ENCODE results near the gene TNIP2.

The TNIP2 gene

DNA sequence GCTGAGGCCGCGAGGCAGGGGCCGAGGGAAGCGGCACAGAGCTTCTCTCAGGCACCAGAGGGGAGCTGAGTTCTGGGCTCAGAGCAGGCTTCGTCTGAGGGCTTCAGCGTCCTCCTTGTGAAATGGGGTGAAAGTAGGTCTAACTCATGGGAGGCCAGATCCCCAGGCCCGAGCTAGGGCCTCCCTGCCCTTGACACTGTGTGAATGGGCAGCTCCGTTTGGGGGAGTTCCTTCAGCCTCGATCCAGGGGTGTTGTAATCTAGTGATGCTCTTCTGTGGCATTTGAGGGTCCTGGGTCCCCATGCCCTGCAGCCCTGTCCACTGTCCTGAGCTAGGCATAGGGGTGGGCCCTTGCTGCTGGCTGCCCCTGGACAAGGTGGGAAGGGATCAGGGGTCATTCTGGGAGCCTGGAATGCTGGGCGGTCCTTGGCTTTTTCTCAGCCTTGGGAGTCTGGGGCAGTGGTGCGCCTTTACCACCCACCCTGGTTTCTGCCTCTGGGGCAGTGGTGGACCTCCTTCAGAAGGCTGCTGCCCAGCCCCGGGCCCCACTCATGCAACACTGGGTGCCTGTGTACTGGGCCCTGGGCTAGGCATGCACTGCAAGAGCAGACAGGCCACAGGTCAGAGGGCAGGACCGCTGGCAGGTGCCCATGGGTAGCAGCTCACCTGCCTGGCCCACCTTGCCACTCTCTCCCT is 40.9 kb upstream of the TNIP2 start:
- H3K9me3 ChIP-seq (ENCODE audit: control insufficient read depth, insufficient read depth, low read length), result no peaks in the 10 kb centered on the region
- H3K36me3 ChIP-seq (ENCODE audit: insufficient read depth, low read length), result no peaks in the 10 kb centered on the region
- H3K4me1 ChIP-seq (ENCODE audit: insufficient read depth, low read length), result peaks cover 45% of the 10 kb centered on the region
- no peak overlapping the region for H3K9ac ChIP-seq (ENCODE audit: low read depth, low read length)

DNA sequence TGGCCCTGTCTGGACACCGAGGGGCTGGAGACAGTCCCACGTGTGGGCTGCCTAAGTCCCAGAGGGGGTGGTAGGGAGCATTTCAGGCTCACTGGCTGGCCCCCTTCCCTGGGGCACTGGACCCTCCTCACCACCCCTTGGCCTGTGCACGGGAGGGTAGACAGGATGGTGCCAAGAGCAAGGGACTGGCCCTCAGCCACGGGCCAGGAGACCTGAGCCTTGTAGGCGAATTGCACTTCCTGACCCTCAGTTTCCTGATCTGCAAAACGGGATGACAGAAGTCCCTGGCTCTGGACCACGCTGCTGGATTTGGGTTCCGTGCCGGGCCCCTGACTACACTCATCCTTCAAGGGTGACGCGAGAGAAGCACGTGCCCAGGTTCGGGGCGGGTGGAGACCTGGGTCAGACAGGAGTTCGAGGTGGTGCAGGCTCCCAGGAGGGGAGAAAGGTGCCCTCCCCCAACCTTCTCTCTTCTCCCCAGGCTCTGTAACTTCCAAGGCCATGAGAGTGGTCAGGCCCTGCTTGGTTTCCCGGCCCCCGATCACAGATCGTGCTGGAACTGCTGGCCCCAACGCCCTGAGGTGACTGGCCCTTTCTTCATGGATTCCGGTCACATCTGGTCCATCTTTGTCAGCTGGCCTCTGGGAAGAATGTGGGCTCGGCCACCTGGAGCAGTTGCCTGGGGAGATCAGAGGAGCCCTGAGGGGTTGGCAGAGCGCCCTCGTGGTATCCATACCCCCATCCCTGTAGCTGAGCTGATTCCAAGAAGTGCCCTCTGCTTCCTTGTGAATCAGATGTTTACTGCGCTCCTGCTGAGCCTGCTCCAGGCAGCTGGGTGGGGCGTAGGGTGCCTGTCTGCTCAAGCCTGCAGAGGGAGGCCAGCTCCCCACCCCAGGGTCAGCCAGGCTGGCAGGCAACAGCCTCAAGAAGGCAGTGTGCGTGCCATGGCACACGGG is 40.0 kb upstream of the TNIP2 start:
- Histone ChIP-seq H3K4me1 (ENCODE audit: insufficient read depth, low read length) (peaks cover 50% of the 10 kb centered on the region), H3K9me3 (ENCODE audit: control insufficient read depth, insufficient read depth, low read length) (no peaks in the 10 kb centered on the region), H3K36me3 (ENCODE audit: insufficient read depth, low read length) (no peaks in the 10 kb centered on the region), H3K9ac (ENCODE audit: low read depth, low read length) (no peak overlapping the region)

DNA sequence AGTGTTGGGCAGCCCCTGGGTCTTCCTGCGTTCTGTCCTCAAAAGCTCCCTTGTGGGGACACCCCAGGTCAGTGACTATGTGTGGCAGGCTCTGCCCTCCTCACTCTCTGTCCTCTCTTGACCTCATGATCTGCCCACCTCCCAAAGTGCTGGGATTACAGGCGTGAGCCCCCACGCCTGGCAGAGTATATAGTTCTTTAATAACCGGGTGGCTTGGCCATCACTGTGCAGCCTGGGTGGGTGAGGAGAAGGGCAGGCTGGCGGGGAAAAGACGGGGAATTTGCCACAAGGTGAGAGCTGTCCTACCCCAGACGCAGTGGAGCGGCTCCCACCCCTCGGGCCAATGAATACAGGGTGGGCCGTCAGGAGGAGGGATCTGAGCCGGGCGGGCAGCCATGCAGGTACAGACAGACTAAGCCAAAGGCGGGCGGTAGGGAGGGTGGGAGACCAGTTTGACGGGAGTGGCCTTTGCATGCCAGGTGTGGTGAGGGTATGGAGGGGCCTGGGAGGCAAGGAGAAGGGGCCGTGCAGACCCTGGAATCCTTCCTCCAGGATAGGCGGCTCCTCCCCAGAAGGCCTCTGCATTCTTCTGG is 39.3 kb upstream of the TNIP2 start:
- Histone ChIP-seq H3K9me3 (ENCODE audit: control insufficient read depth, insufficient read depth, low read length) (no peaks in the 10 kb centered on the region), H3K36me3 (ENCODE audit: insufficient read depth, low read length) (no peaks in the 10 kb centered on the region), H3K9ac (ENCODE audit: low read depth, low read length) (no peak overlapping the region), H3K4me1 (ENCODE audit: insufficient read depth, low read length) (peaks cover 48% of the 10 kb centered on the region)

DNA sequence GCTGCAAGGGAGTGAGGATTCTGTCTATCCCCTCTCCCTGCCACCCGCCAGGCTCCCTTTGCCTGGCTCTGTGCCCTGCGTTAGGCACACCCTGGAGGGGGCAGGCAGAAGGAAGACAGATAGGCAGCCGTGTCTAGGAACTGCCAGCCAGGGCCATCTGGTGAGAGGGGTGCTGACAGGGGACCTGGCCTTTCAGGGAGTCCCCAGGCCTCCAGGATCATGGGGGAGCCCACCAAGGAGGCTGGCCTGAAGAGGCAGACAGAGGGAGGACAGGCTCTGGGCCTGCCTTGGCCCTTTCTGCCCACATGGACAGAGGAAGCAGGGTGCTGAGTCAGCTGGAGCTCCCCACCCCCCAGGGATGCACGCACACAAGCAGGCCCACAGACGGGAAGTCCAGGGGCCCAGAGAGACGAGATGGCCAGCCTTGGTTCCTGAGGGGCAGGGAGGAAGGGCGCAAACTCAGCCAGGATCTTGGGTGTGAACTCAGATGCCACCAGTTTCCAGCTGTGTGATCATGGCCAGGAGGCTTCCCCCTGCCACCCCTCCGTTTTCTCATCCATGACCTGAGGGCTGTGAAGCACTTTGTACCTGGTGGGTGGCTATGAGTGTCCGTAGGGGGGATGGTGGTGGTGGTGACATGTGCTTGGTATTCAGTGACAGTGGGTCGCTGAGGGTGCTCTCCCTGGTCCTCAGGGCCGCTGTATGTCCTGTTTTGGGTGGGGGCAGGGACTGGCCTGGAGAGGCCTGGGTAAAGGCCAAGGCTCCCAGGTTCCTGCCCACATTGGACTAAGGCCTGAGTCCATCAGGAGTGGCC is 38.6 kb upstream of the TNIP2 start:
- Histone ChIP-seq H3K9me3 (ENCODE audit: control insufficient read depth, insufficient read depth, low read length) (no peaks in the 10 kb centered on the region), H3K9ac (ENCODE audit: low read depth, low read length) (no peak overlapping the region), H3K36me3 (ENCODE audit: insufficient read depth, low read length) (no peaks in the 10 kb centered on the region), H3K4me1 (ENCODE audit: insufficient read depth, low read length) (peaks cover 43% of the 10 kb centered on the region)

DNA sequence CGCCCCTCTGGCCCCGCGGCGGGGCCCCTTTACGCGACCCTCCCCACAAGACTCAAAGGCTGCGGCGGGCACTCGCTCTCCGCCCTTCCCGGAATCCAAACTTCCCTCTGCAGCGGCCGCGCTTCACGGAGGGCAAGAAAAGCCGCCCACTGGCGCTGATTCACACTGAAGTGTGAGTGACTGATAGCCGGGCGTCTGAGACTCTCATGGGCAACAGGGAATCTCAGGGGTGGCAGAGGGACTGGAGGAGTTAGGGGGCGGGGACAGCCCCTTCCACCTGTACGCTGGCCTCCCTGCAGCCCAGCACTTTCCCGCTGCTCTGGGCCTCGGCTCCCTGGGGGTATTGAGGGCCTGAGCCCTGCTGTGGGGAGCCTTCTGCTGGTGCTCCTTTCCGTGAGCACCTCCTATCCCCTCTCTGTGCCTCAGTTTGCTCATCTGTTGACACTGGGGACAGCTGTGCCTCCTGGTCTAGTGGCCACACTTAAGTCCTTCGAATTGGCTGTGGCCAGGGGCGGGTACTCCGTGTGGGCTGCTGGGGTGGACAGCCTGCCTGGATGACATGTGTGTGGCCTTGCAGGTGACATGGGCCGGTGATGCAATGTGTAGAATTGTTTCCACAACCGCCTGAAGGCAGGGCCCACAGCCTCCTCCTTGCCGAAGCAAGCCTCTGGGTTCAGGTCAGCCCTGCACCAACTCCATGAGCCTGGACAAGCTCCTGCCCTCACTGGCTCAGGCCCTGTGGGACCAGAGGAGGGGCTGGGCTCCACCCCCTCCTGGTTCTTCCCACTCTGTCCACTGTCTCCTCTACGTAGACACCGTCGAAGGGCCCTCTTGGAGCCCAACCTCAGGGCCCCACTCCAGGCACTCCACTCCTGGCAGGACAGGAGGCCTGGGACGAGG is 37.7 kb upstream of the TNIP2 start:
- Histone ChIP-seq H3K4me1 (ENCODE audit: insufficient read depth, low read length) (peaks cover 38% of the 10 kb centered on the region), H3K9ac (ENCODE audit: low read depth, low read length) (peak overlapping the region; percentile 44), H3K9me3 (ENCODE audit: control insufficient read depth, insufficient read depth, low read length) (no peaks in the 10 kb centered on the region), H3K36me3 (ENCODE audit: insufficient read depth, low read length) (no peaks in the 10 kb centered on the region)

DNA sequence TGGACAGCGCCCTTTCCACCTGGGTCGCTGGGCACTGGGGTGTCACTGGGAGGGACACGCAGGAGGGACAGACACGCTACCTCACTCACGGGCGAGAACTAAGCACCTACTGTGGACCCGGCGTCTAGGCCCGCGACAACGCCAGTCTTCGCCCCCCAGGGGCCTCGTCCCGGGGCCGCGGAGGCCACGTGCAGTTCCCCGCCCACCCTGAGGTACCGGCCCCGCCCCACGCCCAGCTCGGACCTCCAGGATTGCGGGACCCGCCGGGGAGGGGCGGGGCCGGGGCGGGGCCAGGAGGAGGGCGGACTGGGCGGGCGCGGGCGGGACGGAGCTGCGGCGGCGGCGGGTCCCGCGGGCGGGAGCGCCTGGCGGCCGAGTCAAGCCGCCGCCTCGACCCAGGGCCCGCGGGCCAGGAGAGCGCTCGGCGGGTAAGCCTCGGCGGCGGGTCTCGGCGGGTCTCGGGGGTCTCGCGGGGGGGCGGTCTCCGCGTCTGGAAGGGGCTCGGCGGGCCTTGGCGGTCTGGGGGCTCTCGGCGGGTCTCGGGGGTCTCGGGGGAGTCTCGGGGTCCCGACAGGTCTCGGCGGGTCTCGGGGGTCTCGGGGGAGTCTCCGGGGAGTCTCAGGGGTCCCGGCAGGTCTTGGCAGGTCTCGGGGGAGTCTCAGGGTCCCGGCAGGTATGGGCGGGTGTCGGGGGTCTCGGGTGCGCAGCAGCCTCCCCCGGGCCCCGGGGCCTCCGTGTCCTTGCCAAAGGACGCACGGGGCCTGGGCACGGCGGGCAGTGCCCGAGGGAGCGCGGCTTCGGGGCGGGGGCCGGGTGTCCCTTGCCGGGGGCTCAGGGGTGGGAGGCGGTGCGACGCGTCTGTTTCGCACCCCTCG is 36.8 kb upstream of the TNIP2 start, which contains the start of gene SH3BP2:
Gene SH3BP2, plus strand, starts transcription at position 375 of the 875 bp plus-strand sequence. CDS start 27,533 bp downstream, outside the sequence.
- Histone ChIP-seq H3K36me3 (ENCODE audit: insufficient read depth, low read length) (no peaks in the 10 kb centered on the region), H3K9ac (ENCODE audit: low read depth, low read length) (peak within 1 kb of the TSS; percentile 44), H3K9me3 (ENCODE audit: control insufficient read depth, insufficient read depth, low read length) (no peaks in the 10 kb centered on the region), H3K4me1 (ENCODE audit: insufficient read depth, low read length) (peaks cover 29% of the 10 kb centered on the region)

DNA sequence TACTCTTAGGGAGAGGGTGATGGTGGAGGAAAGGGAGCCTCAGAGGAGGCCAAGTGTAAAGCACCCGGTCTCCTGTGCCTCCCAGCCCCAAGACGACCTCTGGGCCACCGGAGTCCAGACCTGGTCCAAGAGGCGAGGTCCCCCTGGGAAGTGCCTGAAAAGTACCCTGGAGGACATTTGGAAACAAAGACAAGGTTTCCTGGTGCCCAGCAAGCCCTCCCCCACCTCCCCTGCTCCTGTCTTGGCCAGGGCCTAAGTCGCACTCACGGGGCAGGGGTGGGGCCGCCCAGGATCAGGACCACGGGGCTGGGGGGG is 36.2 kb upstream of the TNIP2 start:
- Histone ChIP-seq H3K9ac (ENCODE audit: low read depth, low read length) (no peak overlapping the region), H3K4me1 (ENCODE audit: insufficient read depth, low read length) (peaks cover 33% of the 10 kb centered on the region), H3K9me3 (ENCODE audit: control insufficient read depth, insufficient read depth, low read length) (no peaks in the 10 kb centered on the region), H3K36me3 (ENCODE audit: insufficient read depth, low read length) (no peaks in the 10 kb centered on the region)

DNA sequence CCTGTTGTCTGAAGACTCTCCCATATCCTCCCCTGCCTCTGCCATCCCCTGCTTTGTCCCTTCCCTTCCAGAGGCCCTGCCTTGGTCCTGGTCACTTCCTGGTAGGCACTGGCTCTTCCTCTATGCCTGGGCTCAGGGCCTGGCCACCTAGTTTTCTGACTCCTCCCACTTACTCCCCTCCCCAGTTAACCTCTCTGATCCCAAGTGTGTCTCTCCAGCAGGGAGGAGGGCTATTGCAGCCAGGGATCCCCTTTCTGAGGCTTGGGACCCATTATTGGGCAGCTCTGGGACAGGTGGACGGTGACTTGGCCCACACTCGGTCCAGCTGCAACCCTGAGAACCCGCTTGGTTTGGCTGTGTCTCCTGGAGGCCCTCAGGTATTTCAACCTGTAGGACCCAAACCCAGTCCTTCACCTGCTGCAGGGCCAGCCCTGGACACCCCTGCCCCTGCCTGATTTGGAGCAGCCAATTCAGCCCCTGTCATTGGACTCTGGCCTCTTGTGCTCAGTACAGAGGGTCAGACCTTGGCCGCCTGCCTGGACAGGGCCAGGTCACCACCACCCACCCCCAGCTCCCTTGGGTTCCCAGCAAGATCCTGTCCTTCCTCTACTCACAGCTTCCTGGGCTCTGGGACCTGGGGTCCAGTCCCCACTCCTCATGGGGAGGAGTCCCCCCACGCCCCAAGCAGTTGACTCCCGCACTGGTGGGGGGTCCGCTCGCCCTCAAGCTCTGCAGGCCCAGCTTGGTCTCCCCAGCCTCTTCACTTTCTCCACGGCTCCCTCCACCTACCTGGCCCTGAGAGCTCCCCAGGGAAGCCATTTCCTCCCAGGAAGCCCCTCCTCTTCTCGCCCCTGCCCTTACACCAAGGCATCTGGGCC is 35.6 kb upstream of the TNIP2 start:
- H3K36me3 ChIP-seq (ENCODE audit: insufficient read depth, low read length), result no peaks in the 10 kb centered on the region
- peaks cover 33% of the 10 kb centered on the region for H3K4me1 ChIP-seq (ENCODE audit: insufficient read depth, low read length)
- H3K9ac ChIP-seq (ENCODE audit: low read depth, low read length), result no peak overlapping the region
- H3K9me3 ChIP-seq (ENCODE audit: control insufficient read depth, insufficient read depth, low read length), result no peaks in the 10 kb centered on the region

DNA sequence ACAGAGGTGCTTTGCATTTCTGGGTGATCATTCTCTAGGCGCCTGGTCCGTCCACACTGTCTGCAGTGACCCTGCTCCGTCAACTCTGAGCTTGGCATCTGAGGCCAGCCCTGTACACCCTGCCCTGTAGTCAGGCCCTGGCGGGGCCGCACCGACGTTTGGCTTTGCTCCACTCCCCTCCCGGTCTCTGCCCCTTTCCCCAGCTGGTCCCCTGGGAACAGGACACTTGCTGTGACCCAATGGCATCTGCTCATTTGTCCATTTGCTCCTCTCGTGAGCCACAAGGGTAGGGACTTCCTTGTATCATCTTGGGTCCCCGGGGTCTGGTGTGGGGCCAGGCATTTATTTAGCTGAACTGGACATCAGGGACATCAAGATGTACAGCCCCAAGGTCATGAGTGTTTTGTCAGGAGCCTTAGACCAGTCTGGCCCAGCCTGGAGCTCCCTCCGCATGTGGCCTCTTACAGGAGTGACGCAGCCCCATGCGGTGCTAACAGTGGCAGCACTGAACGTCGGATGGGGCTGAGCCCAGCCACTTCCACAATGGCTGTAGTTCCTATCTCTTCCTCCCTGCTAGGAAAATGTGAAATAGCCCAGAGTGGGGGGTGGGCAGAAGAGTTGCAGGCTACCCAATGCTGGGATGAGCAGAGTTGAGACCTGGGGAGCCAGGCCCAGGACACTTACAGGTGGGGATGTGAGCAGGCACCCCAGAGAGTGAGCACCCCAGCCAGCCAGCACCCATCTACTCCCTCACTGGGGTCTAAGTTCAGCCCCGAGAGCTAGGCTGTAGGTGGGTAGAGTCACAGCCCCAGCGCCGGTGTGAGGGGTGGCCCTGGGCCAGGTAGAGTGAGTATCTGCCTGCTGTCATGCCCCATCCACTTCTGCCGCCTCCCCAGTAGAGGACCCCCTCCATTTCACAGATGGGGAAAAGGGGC is 34.7 kb upstream of the TNIP2 start:
- H3K9ac ChIP-seq (ENCODE audit: low read depth, low read length), result no peak overlapping the region
- H3K4me1 ChIP-seq (ENCODE audit: insufficient read depth, low read length), result peaks cover 33% of the 10 kb centered on the region
- H3K36me3 ChIP-seq (ENCODE audit: insufficient read depth, low read length), result no peaks in the 10 kb centered on the region
- no peaks in the 10 kb centered on the region for H3K9me3 ChIP-seq (ENCODE audit: control insufficient read depth, insufficient read depth, low read length)

DNA sequence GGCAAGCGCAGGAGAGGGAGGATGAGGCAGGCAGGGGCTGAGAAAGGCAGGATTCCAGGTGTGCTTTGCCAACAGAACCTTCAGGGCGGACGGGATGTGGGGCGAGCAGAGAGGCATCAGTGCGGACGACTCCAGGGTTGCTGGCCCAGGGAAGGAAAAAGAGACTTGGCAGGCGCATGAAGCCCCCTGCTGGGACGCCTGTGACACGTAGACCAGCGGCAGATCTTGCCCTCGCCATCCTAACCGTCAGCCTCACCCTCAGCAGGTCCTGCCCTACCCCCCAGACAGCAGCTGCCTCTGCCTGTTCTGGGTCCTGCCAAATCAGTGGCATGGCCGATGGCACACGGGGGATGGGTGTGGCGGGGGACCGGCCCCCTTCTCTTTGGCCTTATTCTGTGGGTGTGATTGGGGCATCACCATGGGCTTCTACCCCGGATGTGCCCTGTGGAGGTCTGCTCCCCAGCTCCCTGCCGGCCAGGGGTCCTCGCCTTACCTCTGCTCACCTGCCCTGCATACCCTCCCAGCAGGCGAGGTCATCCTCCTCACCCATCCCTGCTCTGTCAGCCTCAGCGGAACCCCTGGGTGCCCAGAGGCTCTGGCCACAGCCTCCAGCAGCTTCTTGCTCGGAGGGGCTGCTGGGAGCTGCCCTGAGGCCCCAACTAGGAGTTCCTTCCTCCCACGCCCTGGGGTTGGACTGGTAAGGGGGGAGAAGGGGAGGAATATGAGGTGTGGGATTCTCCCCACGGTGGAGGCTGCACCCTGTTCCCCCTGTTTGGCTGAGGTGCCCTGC is 33.9 kb upstream of the TNIP2 start:
- no peaks in the 10 kb centered on the region for H3K9me3 ChIP-seq (ENCODE audit: control insufficient read depth, insufficient read depth, low read length)
- H3K4me1 ChIP-seq (ENCODE audit: insufficient read depth, low read length), result peaks cover 34% of the 10 kb centered on the region
- H3K36me3 ChIP-seq (ENCODE audit: insufficient read depth, low read length), result no peaks in the 10 kb centered on the region
- no peak overlapping the region for H3K9ac ChIP-seq (ENCODE audit: low read depth, low read length)

DNA sequence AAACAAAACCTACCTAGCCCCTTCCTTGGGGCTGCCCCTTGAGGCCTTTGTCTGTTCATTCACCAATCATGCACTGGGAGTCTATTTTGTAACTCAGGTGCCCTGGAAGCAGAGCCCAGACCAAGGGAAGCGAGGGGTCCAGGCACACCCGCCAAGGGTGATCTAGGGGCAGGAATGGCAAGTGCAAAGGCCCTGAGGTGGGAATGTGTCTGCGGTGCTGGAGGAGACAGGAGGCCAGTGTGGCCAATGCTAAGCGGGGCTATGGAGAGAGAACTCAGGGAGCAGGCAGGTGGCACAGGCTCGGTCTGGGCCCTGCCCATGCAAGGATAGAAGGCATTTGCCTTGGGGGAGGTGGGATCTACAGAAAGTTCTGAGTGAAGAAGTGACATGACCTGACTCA is 33.2 kb upstream of the TNIP2 start:
- H3K9ac ChIP-seq (ENCODE audit: low read depth, low read length), result no peak overlapping the region
- no peaks in the 10 kb centered on the region for H3K36me3 ChIP-seq (ENCODE audit: insufficient read depth, low read length)
- peaks cover 28% of the 10 kb centered on the region for H3K4me1 ChIP-seq (ENCODE audit: insufficient read depth, low read length)
- H3K9me3 ChIP-seq (ENCODE audit: control insufficient read depth, insufficient read depth, low read length), result no peaks in the 10 kb centered on the region
